Measurements from ENCODE around the gene WDR86.

DNA sequence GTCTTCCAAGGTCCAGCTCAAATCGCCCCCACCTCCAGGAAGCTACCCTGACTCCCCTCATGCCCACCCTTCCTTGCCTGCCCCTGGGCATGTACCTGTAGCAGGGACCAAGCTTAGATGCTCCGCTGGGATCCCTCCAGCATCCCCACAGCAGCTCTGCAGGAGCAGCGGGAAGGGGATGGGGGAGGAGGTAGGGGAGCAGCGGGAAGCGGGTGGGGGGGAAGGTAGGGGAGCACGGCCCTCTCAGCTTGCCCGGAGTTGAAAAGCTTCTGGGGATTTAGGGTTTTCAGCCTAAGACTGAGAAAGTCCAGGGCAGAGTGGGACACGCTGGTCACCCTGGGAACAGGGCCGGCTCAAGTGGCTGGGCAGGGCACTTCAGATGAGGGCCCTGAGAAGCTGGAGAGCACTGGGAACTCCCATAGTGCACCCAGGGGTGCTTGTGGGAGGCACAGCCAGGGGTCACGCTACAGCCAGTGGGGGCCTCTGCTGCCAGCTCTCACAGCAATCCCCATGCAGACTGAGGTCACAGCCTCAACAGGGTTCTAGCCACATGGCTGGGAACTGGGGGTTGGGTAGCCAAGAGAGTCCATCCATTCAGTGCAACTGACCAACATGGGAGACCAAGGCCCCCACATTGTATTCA, 13.4 kb downstream of the WDR86 start:
- no peak for TF ChIP-seq POLR2AphosphoS5 (IDR thresholded peaks at IDR 0.05; ENCODE audit: borderline replicate concordance, low read depth, low read length)
- TF ChIP-seq FOXP2 (optimal IDR thresholded peaks at IDR 0.05; ENCODE audit: control extremely low read depth, extremely low read length, insufficient read depth) = no peak
- no peak for TF ChIP-seq EZH2 (IDR thresholded peaks at IDR 0.05)

Data from SK-N-MC (cell line).